Activated CD8-positive, alpha-beta T cell treated with anti-CD3 and anti-CD28 coated beads, Interleukin-2, amount 10 ng/mL, durations not matched to agents 7 days and 5 days (primary cell): ENCODE data around the gene CXCL3. TPM values are rescaled to one million over a fixed set of nuclear protein-coding genes. Genes with fewer than 3 reads are reported as not detected.
"Not testable (repeated sequence)": the region's sequence is repeated elsewhere in the genome, so short reads cannot be mapped to it uniquely, and the experiment has no call there.

Experiments
- ATAC-seq: fragments of 150-1000 bp; cut with Tn5 transposase; one replicate; pipeline ENCODE4 v1.10.0; 2021; ENCODE audit warnings: moderate library complexity
- CTCF ChIA-PET: fragments of 350-600 bp; sonication (Branson Sonifier 250); formaldehyde crosslinking; loops from one replicate; lab custom pipeline; 2021; ENCODE audit warnings: antibody characterized with exemption; lab: Charles Lee
- POLR2A ChIA-PET: fragments of 350-600 bp; sonication (Branson Sonifier 250); formaldehyde crosslinking; loops from one replicate; lab custom pipeline; 2021; ENCODE audit warnings: antibody characterized with exemption; lab: Charles Lee
- DNase-seq: peaks from one replicate; pipeline ENCODE4 v3.0.0-alpha.2; 2020
- H3K27ac Mint-ChIP-seq: one replicate; pipeline ENCODE4 v1.8.0; 2021; ENCODE audit warnings: mild to moderate bottlenecking, mixed read lengths
- H3K27me3 Mint-ChIP-seq: one replicate; pipeline ENCODE4 v1.8.0; 2021; ENCODE audit warnings: low read depth, mixed read lengths
- H3K36me3 Mint-ChIP-seq: one replicate; pipeline ENCODE4 v1.8.0; 2021; ENCODE audit warnings: low read depth, mixed read lengths
- H3K4me1 Mint-ChIP-seq: one replicate; pipeline ENCODE4 v1.8.0; 2021; ENCODE audit warnings: low read depth, mixed read lengths
- H3K4me3 Mint-ChIP-seq: one replicate; pipeline ENCODE4 v1.8.0; 2021; ENCODE audit warnings: mild to moderate bottlenecking, mixed read lengths
- H3K9me3 Mint-ChIP-seq: one replicate; pipeline ENCODE4 v1.8.0; 2022; ENCODE audit warnings: mixed read lengths; ENCODE audit not compliant: insufficient read depth
- total RNA-seq, 2 experiments: library from RNA; stranded (reverse); gene quantifications; one replicate each; pipeline ENCODE4 v1.2.3, GENCODE V29; 2021

Gene CXCL3
- not detected for total RNA-seq

DNA sequence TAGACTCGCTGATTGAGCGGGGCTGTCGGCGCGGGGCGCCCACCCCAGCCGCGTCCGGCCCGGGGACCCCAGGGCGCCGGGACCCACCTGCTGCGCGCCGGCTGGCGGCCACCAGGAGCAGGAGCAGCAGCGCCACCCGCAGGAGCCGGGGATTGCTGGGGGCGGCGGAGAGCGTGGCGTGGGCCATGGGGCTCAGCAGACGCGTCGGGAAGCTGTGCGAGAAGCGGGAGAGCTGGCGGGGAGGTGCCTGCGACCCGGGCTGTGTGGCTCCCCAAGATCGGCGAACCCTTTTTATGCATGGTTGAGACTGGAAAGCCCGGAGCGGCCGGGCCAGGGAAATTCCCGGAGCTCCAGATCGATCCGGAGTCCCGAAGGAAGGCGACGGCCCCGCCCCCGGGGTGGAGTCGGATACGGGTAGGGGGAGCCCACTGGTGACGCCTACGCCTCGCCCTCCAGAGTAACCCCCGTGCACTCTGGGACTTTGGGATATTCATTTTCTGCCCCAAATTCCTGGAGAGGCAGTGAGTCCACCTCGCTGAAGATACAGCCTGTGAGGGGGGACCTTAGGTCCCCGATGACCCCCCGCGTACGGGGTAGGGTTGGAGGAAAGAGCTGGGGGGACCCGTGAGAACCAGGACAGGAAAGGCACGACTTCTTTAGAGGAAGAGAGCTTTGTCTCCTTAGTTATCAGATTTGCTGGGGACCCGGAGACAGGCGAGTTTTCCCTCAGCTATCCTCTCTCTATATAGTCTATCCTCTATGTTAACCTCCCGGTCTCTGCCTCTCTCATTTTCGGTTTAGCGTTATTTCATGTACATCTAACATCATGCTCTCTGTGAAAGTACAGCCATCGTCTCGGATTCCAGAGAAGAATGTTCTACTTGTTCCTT lies at the start of gene CXCL3:
Gene CXCL3, minus strand, starts transcription at position 265 of the 890 bp plus-strand sequence. Its CDS starts 78 bp downstream, at position 187.
- ChIA-PET CTCF (interaction anchor here (0.7 to 1.3 kb wide), 3 partner anchors 12 to 96 kb away, joined by 3 to 8 read pairs (median 3); partner anchors contain the start of gene CXCL5), POLR2A (interaction anchor here (0.6 to 0.9 kb wide), 2 partner anchors 20 to 647 kb away, joined by 3 to 4 read pairs; no protein-coding TSS in a partner anchor)
- Mint-ChIP-seq H3K36me3 (no peaks in the 10 kb centered on the region), H3K4me1 (peaks cover 9% of the 10 kb centered on the region), H3K27me3 (peaks cover 36% of the 10 kb centered on the region), H3K4me3 (peak within 1 kb of the TSS; percentile 62), H3K27ac (no peak within 1 kb of the TSS), H3K9me3 (no peaks in the 10 kb centered on the region)
- DNase-seq: no peak
- peak; percentile 71 for ATAC-seq

DNA sequence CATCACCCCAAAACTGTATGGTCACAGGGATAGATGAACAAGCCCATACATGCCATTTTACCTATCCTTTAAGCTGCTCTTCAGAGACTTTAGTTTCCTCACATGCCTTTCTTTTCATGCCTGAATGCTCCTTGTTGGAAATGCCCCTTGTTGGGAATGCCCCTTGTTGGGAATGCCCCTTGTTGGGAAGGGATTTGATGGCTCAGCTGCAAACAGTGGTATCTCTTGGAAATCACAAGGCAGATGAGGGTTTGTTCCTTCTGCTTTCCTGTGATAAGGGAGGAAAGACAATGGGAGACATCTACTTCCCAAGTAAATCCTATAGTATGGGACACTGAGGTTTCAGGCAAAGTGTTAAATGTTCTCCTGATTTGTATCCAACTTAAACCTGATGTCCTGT lies 49.0 kb upstream of the CXCL3 start:
- no peaks in the 10 kb centered on the region for H3K4me1 Mint-ChIP-seq
- H3K36me3 Mint-ChIP-seq: no peaks in the 10 kb centered on the region
- H3K9me3 Mint-ChIP-seq: no peaks in the 10 kb centered on the region
- H3K27me3 Mint-ChIP-seq: no peaks in the 10 kb centered on the region
- H3K27ac Mint-ChIP-seq: no peak overlapping the region
- DNase-seq (no peak), ATAC-seq (no peak)
- H3K4me3 Mint-ChIP-seq: no peak overlapping the region
- ChIA-PET CTCF (no interaction called here), POLR2A (no interaction called here)

DNA sequence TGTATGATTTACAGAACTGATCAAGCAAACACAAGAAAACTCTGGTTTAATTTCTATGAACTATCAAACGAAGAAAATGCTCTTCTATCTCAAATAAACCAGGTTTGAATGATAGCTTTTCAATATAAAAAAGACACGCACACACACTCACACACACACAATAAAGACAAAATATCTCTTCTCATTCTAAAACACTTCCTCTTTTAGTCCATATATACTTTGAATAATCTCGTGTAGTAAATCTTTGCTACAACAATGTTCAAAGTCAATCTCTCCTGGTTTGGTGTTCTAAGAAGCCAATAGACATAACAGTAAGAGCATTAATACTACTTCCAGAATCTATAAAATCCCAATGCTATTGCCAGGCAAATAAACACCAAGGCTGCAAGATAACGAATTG lies 47.2 kb upstream of the CXCL3 start:
- no peak overlapping the region for H3K27ac Mint-ChIP-seq
- H3K9me3 Mint-ChIP-seq: no peaks in the 10 kb centered on the region
- ChIA-PET CTCF (interaction anchor here (0.7 kb wide), 1 partner anchor 134 kb away, joined by 3 read pairs; no protein-coding TSS in a partner anchor), POLR2A (no interaction called here)
- no peaks in the 10 kb centered on the region for H3K4me1 Mint-ChIP-seq
- DNase-seq (no peak), ATAC-seq (no peak)
- no peak overlapping the region for H3K4me3 Mint-ChIP-seq
- H3K36me3 Mint-ChIP-seq: no peaks in the 10 kb centered on the region
- no peaks in the 10 kb centered on the region for H3K27me3 Mint-ChIP-seq

DNA sequence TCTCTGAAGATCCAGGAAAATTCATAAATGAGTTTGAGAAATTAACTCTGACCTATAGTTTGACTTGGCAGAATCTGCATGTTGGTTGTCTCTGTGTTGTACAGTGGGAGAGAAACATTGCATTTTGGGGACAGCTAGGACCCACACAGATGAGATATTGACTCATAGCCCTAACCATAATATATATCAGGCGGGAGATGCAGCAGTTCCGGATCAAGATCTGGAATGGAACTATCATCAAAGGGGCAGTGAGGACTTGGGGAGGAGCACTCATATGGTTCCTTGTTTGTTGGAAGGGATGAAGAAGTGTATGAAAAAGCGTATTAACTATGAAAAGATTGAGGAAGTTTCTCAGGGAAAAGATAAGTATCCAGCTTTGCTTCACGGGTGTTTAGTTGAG lies 46.5 kb upstream of the CXCL3 start:
- CTCF ChIA-PET: interaction anchor here (0.7 kb wide), 1 partner anchor 133 kb away, joined by 3 read pairs; no protein-coding TSS in a partner anchor
- H3K9me3 Mint-ChIP-seq: no peaks in the 10 kb centered on the region
- no peaks in the 10 kb centered on the region for H3K4me1 Mint-ChIP-seq
- no peak for ATAC-seq
- H3K27me3 Mint-ChIP-seq: no peaks in the 10 kb centered on the region
- POLR2A ChIA-PET: no interaction called here
- no peak overlapping the region for H3K4me3 Mint-ChIP-seq
- DNase-seq: no peak
- no peaks in the 10 kb centered on the region for H3K36me3 Mint-ChIP-seq
- no peak overlapping the region for H3K27ac Mint-ChIP-seq

DNA sequence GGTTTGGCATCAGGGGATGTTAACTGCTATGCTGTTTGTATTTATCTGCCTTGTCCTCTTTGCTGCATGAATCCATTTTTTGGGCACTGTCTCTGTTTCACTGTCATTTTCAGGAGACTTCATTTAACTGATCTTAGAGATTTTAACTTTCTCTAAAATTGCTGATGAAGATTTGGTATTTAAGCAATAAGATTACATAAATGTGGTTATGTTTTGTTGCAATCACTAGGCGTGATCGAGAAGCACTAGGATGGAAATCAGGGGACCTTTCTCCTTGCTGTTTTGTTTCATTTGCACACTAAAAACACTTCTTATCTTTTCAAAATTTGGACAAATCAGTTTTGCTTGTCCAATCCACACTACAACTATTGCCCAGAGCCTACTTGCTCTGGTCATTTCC lies 45.1 kb upstream of the CXCL3 start:
- no peak overlapping the region for H3K27ac Mint-ChIP-seq
- no peaks in the 10 kb centered on the region for H3K9me3 Mint-ChIP-seq
- H3K4me3 Mint-ChIP-seq: no peak overlapping the region
- no peak for ATAC-seq
- CTCF ChIA-PET: no interaction called here
- H3K4me1 Mint-ChIP-seq: peaks cover 5% of the 10 kb centered on the region
- POLR2A ChIA-PET: no interaction called here
- no peaks in the 10 kb centered on the region for H3K27me3 Mint-ChIP-seq
- no peaks in the 10 kb centered on the region for H3K36me3 Mint-ChIP-seq
- DNase-seq: no peak

DNA sequence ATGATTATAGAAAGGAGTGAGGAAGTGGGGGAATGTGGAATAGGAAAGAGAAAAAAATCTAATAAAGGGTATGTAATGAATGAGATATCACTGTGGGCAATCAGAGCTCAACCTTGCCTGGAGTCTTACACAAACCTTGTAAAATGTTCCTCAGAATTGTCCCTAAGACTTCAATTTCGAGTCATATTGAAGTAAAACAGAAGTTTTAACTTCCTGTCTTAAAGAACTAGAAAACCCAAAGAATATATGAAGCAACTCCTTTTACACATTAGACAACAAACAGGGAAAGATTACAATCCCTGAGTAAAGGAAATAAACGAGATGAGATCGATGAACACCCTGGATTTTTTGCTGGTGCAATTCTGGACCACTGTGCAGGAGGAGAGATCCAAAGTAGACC lies 42.5 kb upstream of the CXCL3 start:
- DNase-seq (no peak), ATAC-seq (no peak)
- Mint-ChIP-seq H3K27me3 (no peaks in the 10 kb centered on the region), H3K4me3 (no peak overlapping the region), H3K9me3 (no peaks in the 10 kb centered on the region), H3K4me1 (peaks cover 5% of the 10 kb centered on the region), H3K36me3 (no peaks in the 10 kb centered on the region), H3K27ac (no peak overlapping the region)
- ChIA-PET POLR2A (no interaction called here), CTCF (no interaction called here)

DNA sequence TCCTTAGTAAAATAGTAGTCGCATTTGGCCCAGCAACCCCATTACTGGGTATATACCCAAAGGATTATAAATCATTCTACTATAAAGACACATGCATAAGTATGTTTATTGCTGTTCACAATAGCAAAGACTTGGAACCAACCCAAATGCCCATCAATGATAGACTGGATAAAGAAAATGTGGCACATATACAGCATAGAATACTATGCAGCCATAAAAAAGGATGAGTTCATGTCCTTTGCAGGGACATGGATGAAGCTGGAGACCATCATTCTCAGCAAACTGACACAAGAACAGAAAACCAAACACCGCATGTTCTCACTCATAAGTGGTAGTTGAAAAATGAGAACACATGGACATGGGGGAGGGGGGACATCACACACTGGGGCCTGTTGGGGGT lies 41.9 kb upstream of the CXCL3 start:
- CTCF ChIA-PET, H3K4me1 Mint-ChIP-seq, H3K4me3 Mint-ChIP-seq, H3K9me3 Mint-ChIP-seq, H3K36me3 Mint-ChIP-seq, H3K27ac Mint-ChIP-seq, POLR2A ChIA-PET, DNase-seq, H3K27me3 Mint-ChIP-seq, ATAC-seq: not testable (repeated sequence)

DNA sequence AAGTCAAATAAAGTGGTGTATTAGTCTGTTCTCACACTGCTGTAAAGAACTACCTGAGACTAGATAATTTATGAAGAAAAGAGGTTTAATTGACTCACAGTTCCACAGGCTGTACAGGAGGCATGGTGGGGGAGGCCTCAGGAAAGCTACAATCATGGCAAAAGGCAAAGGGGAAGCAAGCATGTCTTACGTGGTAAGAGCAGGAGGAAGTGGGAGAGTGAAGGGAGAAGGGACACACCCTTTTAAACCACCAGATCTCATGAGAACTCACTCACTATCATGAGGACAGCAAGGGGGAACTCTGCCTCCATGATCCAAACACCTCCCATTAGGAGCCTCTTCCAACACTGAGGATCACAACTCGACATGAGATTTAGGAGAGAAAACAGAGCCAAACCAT lies 40.5 kb upstream of the CXCL3 start:
- POLR2A ChIA-PET, H3K9me3 Mint-ChIP-seq, H3K4me1 Mint-ChIP-seq, H3K27me3 Mint-ChIP-seq, CTCF ChIA-PET, H3K36me3 Mint-ChIP-seq, H3K27ac Mint-ChIP-seq, H3K4me3 Mint-ChIP-seq, ATAC-seq, DNase-seq: not testable (repeated sequence)

DNA sequence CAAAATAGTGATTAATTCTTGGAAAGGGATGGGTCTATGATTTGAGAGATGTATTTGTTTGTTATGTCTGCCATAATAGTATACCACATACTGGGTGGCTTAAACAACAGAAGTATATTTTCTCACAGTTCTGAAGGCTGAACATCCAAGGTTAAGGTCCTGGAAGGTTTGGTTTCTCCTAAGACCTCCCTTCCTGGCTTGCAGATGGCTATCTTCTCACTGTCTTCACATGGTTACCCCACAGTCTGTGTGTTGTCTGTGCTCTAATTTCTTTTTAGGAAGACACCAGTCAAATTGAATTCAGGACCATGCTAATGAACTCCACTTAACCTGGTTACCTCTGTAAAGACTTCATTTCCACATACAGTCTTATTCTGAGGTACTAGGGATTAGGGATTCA lies 34.9 kb upstream of the CXCL3 start:
- ChIA-PET POLR2A (no interaction called here), CTCF (no interaction called here)
- no peaks in the 10 kb centered on the region for H3K4me1 Mint-ChIP-seq

DNA sequence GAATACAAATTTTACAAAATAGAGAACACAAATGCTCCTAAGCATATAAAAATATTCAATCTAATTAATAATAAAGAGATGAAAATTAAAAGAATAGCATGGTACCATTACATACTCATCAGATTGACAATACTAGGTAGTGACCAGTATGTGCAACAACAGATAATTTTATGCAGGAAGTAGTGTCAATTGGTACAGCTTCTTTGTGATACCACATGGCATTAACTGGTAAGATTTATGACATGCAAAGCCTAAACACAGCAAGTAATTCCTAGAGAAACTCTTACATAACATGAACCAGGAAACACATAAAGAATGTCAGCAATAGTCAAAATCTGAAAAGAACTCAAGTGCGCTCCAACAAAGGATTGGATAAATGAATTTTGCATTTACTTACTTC lies 34.2 kb upstream of the CXCL3 start:
- no peaks in the 10 kb centered on the region for H3K36me3 Mint-ChIP-seq
- no peaks in the 10 kb centered on the region for H3K4me1 Mint-ChIP-seq
- ATAC-seq (no peak), DNase-seq (no peak)
- ChIA-PET POLR2A (no interaction called here), CTCF (no interaction called here)
- H3K27ac Mint-ChIP-seq: no peak overlapping the region
- H3K4me3 Mint-ChIP-seq: no peak overlapping the region
- no peaks in the 10 kb centered on the region for H3K9me3 Mint-ChIP-seq
- H3K27me3 Mint-ChIP-seq: no peaks in the 10 kb centered on the region

More for the DNA sequence above, 34.9 kb upstream of the CXCL3 start:
- Mint-ChIP-seq H3K27me3 (no peaks in the 10 kb centered on the region), H3K9me3 (no peaks in the 10 kb centered on the region), H3K4me3 (no peak overlapping the region), H3K27ac (no peak overlapping the region), H3K36me3 (no peaks in the 10 kb centered on the region)
- no peak for ATAC-seq
- no peak for DNase-seq

DNA sequence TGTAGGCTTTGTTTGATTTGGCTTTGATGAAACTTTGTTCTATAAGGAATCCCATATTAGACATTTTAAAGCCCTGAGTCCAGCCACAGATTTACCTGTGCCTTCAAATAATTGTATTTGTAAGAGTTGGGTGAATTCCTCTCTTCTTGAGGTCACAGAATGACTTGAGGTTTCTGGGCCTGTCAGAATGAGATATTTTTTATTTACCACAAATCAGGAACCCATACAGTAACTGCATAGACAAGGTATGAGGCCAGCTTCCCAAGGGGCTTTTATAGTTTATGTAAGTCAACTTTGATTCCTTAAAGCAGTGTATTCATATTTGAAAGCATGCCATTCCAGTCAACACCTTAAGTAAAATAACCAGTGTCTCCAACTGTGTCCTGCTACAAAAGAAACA lies 29.1 kb upstream of the CXCL3 start:
- Mint-ChIP-seq H3K9me3 (no peaks in the 10 kb centered on the region), H3K27ac (no peak overlapping the region), H3K4me1 (no peaks in the 10 kb centered on the region), H3K36me3 (no peaks in the 10 kb centered on the region), H3K27me3 (no peaks in the 10 kb centered on the region), H3K4me3 (no peak overlapping the region)
- ATAC-seq: no peak
- no peak for DNase-seq
- POLR2A ChIA-PET: no interaction called here
- CTCF ChIA-PET: no interaction called here

DNA sequence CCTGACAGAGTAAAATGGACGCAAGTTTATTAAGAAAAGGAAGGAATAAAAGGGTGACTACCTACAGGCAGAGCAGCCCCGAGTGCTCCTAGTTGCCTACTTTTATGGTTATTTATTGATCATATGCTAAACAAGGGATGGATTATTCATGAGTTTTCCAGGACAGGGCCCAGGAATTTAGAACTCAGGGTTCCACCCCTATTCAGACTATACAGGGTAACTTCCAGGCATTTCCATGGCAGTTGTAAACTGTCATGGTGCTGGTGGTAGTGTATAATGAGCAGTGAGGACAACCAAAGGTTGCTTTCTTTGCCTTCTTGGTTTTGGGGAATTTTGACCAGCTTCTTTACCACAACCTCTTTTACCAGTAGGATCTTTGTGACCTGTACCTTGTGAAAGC lies 27.7 kb upstream of the CXCL3 start:
- Mint-ChIP-seq H3K4me1 (no peaks in the 10 kb centered on the region), H3K36me3 (no peaks in the 10 kb centered on the region), H3K27me3 (no peaks in the 10 kb centered on the region), H3K27ac (no peak overlapping the region), H3K4me3 (no peak overlapping the region), H3K9me3 (no peaks in the 10 kb centered on the region)
- POLR2A ChIA-PET: no interaction called here
- DNase-seq (no peak), ATAC-seq (no peak)
- CTCF ChIA-PET: no interaction called here
